Type B pancreatic cell (in vitro differentiated cells): ENCODE results near the gene MOV10. TPM values are rescaled to one million over a fixed set of nuclear protein-coding genes. Genes with fewer than 3 reads are reported as not detected.
A peak's percentile ranks its signal among the peaks of the same experiment; 100 is the strongest.

Experiments
- DNase-seq: peaks from one replicate; pipeline ENCODE4 v3.0.0; 2021; ENCODE audit warnings: mixed read lengths; ENCODE audit not compliant: unreplicated experiment; ENCODE audit errors: extremely low spot score
- H3K27ac Mint-ChIP-seq: 2 replicates; pipeline ENCODE4 v1.8.0; 2021; ENCODE audit warnings: mild to moderate bottlenecking, mixed read lengths
- H3K27me3 Mint-ChIP-seq: 2 replicates; pipeline ENCODE4 v1.8.0; 2021; ENCODE audit warnings: mixed read lengths
- H3K36me3 Mint-ChIP-seq: 2 replicates; pipeline ENCODE4 v1.8.0; 2021; ENCODE audit warnings: mixed read lengths
- H3K4me1 Mint-ChIP-seq: one replicate; pipeline ENCODE4 v1.8.0; 2021; ENCODE audit warnings: mixed read lengths; ENCODE audit not compliant: unreplicated experiment
- H3K4me3 Mint-ChIP-seq: 2 replicates; pipeline ENCODE4 v1.8.0; 2021; ENCODE audit warnings: mild to moderate bottlenecking, mixed read lengths
- H3K9me3 Mint-ChIP-seq: 2 replicates; pipeline ENCODE4 v1.8.0; 2021; ENCODE audit warnings: mixed read lengths
- total RNA-seq: library from RNA; stranded (reverse); gene quantifications from 2 replicates; pipeline ENCODE4 v1.2.1, GENCODE V29; 2021; ENCODE audit warnings: low replicate concordance
- TF ChIP-seq, protein P1 (sequence below): fragments of 200-600 bp; sonication (generic); conservative IDR thresholded peaks from 2 replicates; pipeline ENCODE4 v1.5.0; 2021; ENCODE audit warnings: antibody characterized with exemption, mild to moderate bottlenecking

The MOV10 gene
- total RNA-seq, 1 donor from 2014 or later, result 113 TPM

DNA sequence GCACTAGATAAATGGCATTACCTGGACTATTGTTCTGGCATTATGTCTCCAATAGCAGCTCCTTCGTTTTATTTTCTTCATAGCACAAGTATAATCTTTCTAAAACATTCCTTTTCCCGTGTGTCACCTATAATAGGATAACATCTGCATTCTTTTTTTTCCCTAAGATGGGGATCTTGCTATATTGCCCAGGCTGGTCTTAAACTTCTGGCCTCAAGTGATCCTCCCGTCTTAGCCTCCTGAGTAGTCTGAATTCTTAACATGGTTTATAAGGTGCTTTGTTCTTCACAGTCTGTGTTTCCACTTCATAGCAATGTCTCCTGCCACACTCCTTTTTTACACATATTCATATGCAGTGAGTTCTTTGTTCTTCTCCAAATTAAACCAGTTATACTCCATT, 8.6 kb upstream of the MOV10 start:
- no peaks in the 10 kb centered on the region for H3K9me3 Mint-ChIP-seq
- H3K4me1 Mint-ChIP-seq, result no peaks in the 10 kb centered on the region
- no peak for DNase-seq
- H3K36me3 Mint-ChIP-seq, result peaks cover 49% of the 10 kb centered on the region
- TF ChIP-seq, protein P1, sequence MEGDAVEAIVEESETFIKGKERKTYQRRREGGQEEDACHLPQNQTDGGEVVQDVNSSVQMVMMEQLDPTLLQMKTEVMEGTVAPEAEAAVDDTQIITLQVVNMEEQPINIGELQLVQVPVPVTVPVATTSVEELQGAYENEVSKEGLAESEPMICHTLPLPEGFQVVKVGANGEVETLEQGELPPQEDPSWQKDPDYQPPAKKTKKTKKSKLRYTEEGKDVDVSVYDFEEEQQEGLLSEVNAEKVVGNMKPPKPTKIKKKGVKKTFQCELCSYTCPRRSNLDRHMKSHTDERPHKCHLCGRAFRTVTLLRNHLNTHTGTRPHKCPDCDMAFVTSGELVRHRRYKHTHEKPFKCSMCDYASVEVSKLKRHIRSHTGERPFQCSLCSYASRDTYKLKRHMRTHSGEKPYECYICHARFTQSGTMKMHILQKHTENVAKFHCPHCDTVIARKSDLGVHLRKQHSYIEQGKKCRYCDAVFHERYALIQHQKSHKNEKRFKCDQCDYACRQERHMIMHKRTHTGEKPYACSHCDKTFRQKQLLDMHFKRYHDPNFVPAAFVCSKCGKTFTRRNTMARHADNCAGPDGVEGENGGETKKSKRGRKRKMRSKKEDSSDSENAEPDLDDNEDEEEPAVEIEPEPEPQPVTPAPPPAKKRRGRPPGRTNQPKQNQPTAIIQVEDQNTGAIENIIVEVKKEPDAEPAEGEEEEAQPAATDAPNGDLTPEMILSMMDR, result no peak
- H3K27me3 Mint-ChIP-seq, result no peaks in the 10 kb centered on the region
- no peak overlapping the region for H3K27ac Mint-ChIP-seq
- H3K4me3 Mint-ChIP-seq, result no peak overlapping the region

DNA sequence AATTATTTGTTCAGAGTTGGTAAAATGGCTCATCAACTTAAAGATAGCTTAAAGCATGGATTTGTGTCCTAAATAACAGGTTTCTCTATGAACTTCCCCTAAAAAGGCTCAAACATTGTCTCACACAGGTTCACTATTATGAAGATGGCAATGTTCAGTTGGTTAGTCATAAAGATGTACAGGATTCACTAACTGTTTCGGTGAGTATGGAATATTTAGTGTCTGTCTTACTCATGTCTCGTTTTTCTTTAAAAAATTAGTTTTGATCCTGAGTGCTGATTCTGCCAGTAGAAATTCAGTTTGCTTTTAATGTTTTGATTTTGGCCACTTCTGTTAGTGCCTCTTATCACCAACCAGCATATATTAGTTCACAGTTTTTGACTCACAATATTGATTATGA, 7.5 kb upstream of the MOV10 start:
- DNase-seq, result no peak
- Mint-ChIP-seq H3K27me3 (no peaks in the 10 kb centered on the region), H3K4me3 (no peak overlapping the region), H3K9me3 (no peaks in the 10 kb centered on the region), H3K27ac (no peak overlapping the region), H3K4me1 (no peaks in the 10 kb centered on the region), H3K36me3 (peaks cover 44% of the 10 kb centered on the region)
- TF ChIP-seq, protein P1, result no peak

DNA sequence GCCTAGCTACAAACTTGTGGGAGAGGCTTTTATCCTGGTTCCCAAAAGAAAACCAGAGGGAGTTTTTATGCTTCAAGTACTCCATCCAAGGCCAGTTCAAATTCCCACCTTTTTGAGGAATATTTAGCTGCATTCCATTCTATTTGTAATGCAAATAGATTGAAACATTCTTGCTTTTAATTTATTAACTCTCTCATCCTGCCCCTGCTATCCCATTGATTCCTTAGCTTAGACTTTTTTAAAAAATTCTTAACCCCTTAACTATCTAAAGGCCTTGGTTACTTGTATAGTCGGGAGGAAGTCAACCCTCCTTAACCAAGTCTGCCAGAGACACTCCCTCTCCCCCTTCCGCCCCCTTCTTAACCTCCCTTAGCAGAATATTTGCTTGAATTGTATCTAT, 2.5 kb upstream of the MOV10 start:
- H3K4me3 Mint-ChIP-seq, result no peak overlapping the region
- DNase-seq, result no peak
- H3K27me3 Mint-ChIP-seq, result no peaks in the 10 kb centered on the region
- H3K9me3 Mint-ChIP-seq, result no peaks in the 10 kb centered on the region
- peaks cover 24% of the 10 kb centered on the region for H3K4me1 Mint-ChIP-seq
- TF ChIP-seq, protein P1, result no peak
- peaks cover 38% of the 10 kb centered on the region for H3K36me3 Mint-ChIP-seq
- no peak overlapping the region for H3K27ac Mint-ChIP-seq

DNA sequence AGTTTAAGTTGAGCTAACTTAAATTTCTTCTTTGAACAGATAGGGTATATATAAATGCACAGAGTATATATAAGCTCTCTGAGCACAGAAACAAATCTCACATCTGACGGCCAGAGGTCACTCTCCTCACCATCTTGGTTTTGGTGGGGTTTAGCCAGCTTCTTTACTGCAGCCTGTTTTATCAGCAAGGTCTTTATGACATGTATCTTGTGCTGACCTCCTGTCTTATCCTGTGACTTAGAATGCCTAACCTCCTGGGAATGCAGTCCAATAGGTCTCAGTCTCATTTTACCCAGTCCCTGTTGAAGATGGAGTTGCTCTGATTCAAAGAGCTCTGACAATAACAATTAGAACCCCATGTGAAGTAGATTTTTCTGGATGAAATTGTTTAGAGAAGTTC, 1.6 kb upstream of the MOV10 start:
- Mint-ChIP-seq H3K9me3 (no peaks in the 10 kb centered on the region), H3K27ac (peak overlapping the region; percentile 94), H3K36me3 (peaks cover 39% of the 10 kb centered on the region), H3K4me1 (peaks cover 24% of the 10 kb centered on the region), H3K4me3 (peak overlapping the region; percentile 97), H3K27me3 (no peaks in the 10 kb centered on the region)
- TF ChIP-seq, protein P1, result no peak
- no peak for DNase-seq

DNA sequence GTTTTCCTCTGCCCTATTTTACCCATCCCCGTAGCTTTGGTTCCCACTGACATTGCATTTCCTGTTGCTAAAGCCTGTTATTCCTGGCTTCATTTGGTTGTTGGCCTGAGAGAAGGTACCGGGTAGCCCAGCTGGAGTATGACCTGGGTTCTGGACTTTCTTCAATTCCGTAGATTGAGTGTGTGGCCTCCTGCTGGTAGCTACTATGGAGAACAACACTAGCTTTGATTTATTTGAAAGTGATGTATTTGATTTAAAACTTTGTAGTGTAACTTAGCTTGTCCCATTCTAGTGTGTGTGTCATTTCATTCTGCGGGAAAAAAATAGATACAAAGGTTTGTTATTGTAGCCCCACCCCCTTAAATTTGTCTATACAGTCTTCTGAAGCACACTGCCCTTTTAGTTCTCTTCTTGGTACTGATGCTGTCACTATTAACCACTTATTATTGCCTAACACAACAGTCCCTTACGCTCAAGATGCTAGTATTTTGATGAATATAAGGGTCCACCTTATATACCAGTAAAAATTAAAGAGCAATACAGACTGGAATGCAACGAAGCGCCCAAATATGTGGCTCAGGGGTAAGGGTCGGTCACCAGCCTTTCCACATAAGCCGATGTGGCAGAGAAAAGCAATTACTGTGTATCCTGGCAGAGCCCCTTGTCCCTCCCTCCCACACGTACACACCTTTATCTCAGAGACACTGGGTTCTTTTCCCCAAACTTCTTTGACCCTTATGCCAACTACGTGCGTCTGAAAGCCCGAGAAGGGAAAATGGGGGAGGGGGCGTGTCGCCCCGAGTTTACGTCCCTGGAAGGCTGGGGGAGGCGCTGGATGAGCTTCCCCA, 643 bp upstream of the MOV10 start:
- peaks cover 42% of the 10 kb centered on the region for H3K36me3 Mint-ChIP-seq
- DNase-seq, result no peak
- H3K4me1 Mint-ChIP-seq, result peaks cover 28% of the 10 kb centered on the region
- H3K9me3 Mint-ChIP-seq, result no peaks in the 10 kb centered on the region
- TF ChIP-seq, protein P1, result peak; percentile 70
- H3K27ac Mint-ChIP-seq, result peak overlapping the region; percentile 94
- no peaks in the 10 kb centered on the region for H3K27me3 Mint-ChIP-seq
- peak overlapping the region; percentile 97 for H3K4me3 Mint-ChIP-seq
